Hepatocyte (in vitro differentiated cells): ENCODE measurements around the gene CIZ1.

Experiments
- EZH2phosphoT487 ChIP-seq: fragments of 200-600 bp; sonication (generic); IDR thresholded peaks from one replicate; pipeline ENCODE4 v1.6.1; 2018; ENCODE audit warnings: antibody characterized with exemption, mild to moderate bottlenecking, low read depth, moderate library complexity; ENCODE audit not compliant: unreplicated experiment, severe bottlenecking
- TF ChIP-seq, protein P1 (sequence below): fragments of 200-600 bp; sonication (generic); IDR thresholded peaks from 2 replicates; pipeline ENCODE4 v1.5.1; 2016; ENCODE audit warnings: antibody characterized with exemption, mild to moderate bottlenecking; ENCODE audit not compliant: poor library complexity

- TF ChIP-seq, protein P1, sequence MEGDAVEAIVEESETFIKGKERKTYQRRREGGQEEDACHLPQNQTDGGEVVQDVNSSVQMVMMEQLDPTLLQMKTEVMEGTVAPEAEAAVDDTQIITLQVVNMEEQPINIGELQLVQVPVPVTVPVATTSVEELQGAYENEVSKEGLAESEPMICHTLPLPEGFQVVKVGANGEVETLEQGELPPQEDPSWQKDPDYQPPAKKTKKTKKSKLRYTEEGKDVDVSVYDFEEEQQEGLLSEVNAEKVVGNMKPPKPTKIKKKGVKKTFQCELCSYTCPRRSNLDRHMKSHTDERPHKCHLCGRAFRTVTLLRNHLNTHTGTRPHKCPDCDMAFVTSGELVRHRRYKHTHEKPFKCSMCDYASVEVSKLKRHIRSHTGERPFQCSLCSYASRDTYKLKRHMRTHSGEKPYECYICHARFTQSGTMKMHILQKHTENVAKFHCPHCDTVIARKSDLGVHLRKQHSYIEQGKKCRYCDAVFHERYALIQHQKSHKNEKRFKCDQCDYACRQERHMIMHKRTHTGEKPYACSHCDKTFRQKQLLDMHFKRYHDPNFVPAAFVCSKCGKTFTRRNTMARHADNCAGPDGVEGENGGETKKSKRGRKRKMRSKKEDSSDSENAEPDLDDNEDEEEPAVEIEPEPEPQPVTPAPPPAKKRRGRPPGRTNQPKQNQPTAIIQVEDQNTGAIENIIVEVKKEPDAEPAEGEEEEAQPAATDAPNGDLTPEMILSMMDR = no peak
- no peak for TF ChIP-seq EZH2phosphoT487
Measured at GRCh38 chr9:128116104-128117083, 75.0 kb downstream of the CIZ1 start.
